ENCODE data around the gene CACNA1I. TPM values are rescaled to one million over a fixed set of nuclear protein-coding genes. Genes with fewer than 3 reads are reported as not detected.

The CACNA1I gene
- total RNA-seq, 1 donor from 2014 or later: 0.11 TPM

DNA sequence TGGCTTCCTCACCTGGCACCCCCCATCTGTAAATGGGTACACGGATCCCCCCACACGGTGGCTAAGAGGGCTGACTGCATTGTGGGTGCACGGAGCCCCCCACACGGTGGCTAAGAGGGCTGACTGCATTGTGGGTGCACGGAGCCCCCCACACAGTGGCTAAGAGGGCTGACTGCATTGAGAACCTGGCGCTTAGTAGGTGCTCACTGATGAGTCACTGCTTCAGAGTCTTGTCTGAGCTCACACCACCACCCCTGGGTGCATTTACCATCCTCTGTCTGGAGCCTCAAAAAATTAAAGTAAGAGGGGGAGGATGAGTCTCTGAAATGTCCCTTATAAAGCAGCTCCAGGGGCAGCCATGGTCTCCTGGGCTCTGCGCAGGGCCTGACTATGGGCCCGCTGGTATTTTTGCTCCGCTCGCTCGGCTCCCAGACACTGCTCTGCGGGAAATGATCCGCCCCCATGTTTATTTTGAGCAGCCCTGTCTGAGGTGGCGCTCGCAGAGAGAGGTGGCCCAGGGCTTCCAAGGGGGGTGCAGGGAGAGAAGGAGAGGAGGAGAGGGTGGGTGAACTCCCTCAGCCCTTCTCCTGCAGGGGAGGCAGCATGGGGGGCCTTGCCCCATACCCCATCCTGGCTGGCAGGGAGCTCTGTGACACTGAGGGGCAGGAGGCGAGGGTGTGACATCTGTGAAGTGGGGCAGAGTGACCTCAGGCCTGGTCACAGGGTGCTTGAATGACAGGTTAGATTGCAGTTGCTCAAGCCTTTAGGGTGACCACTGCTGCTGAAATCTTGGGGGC is 82.6 kb downstream of the CACNA1I start:
- no peaks in the 10 kb centered on the region for H3K79me2 ChIP-seq (ENCODE audit: low read depth)
- H3K9ac ChIP-seq: no peak overlapping the region
- no peak overlapping the region for H2AFZ ChIP-seq (replicated peaks)
- peaks cover 13% of the 10 kb centered on the region for H3K4me1 Mint-ChIP-seq
- H3K36me3 Mint-ChIP-seq: no peaks in the 10 kb centered on the region
- no peak overlapping the region for H3K4me2 ChIP-seq
- no peak overlapping the region for H3K27ac ChIP-seq
- DNase-seq (ENCODE audit: low spot score): no peak
- peaks cover 11% of the 10 kb centered on the region for H3K27me3 Mint-ChIP-seq (ENCODE audit: insufficient read depth, low read depth)
- no peaks in the 10 kb centered on the region for H3K9me3 ChIP-seq (ENCODE audit: low read depth)
- H3K36me3 ChIP-seq: no peaks in the 10 kb centered on the region
- no peaks in the 10 kb centered on the region for H3K9me3 Mint-ChIP-seq
- TF ChIP-seq EZH2 (IDR thresholded peaks at IDR 0.05) (no peak), EZH2phosphoT487 (IDR thresholded peaks at IDR 0.05) (no peak), CTCF (IDR thresholded peaks at IDR 0.05) (no peak)
- no peak overlapping the region for H3K4me3 Mint-ChIP-seq
- H3K27me3 ChIP-seq: peaks cover 29% of the 10 kb centered on the region
- H3F3A ChIP-seq (ENCODE audit: low read depth): no peaks in the 10 kb centered on the region
- no peak overlapping the region for H3K4me3 ChIP-seq
- H4K20me1 ChIP-seq (ENCODE audit: low read depth): no peaks in the 10 kb centered on the region
- H3K27ac Mint-ChIP-seq: no peak overlapping the region
- H3K4me1 ChIP-seq: no peaks in the 10 kb centered on the region

DNA sequence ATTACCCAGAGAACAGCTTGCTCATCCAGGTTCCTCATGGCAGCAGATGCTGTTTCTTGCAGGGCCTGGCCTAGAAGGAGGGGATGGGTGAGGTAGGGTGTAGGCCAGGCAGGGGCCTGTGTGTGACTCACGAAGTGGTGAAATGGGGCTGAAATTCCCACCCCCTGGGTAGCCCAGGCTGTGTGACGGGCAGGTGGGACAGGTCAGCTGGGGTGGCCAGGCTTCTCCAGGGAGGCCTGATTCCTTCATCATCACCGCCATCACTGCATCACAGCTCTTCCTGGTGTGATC is 83.2 kb downstream of the CACNA1I start:
- Histone ChIP-seq H3F3A (ENCODE audit: low read depth) (no peaks in the 10 kb centered on the region), H3K9ac (no peak overlapping the region), H3K79me2 (ENCODE audit: low read depth) (no peaks in the 10 kb centered on the region), H3K4me1 (no peaks in the 10 kb centered on the region), H4K20me1 (ENCODE audit: low read depth) (no peaks in the 10 kb centered on the region), H3K9me3 (ENCODE audit: low read depth) (no peaks in the 10 kb centered on the region), H3K36me3 (no peaks in the 10 kb centered on the region), H3K4me2 (no peak overlapping the region), H3K4me3 (no peak overlapping the region), H2AFZ (replicated peaks) (no peak overlapping the region), H3K27ac (no peak overlapping the region), H3K27me3 (peaks cover 35% of the 10 kb centered on the region)
- no peak for DNase-seq (ENCODE audit: low spot score)
- peaks cover 16% of the 10 kb centered on the region for H3K27me3 Mint-ChIP-seq (ENCODE audit: insufficient read depth, low read depth)
- no peak overlapping the region for H3K4me3 Mint-ChIP-seq
- no peaks in the 10 kb centered on the region for H3K9me3 Mint-ChIP-seq
- H3K4me1 Mint-ChIP-seq: peaks cover 13% of the 10 kb centered on the region
- H3K36me3 Mint-ChIP-seq: no peaks in the 10 kb centered on the region
- TF ChIP-seq EZH2 (IDR thresholded peaks at IDR 0.05) (no peak), EZH2phosphoT487 (IDR thresholded peaks at IDR 0.05) (no peak), CTCF (IDR thresholded peaks at IDR 0.05) (no peak)
- no peak overlapping the region for H3K27ac Mint-ChIP-seq

- Histone ChIP-seq H3K9me3 (ENCODE audit: low read depth) (no peaks in the 10 kb centered on the region), H3K4me3 (no peak overlapping the region), H3K4me1 (no peaks in the 10 kb centered on the region), H3K79me2 (ENCODE audit: low read depth) (no peaks in the 10 kb centered on the region), H3K4me2 (no peak overlapping the region), H3F3A (ENCODE audit: low read depth) (no peaks in the 10 kb centered on the region), H3K36me3 (no peaks in the 10 kb centered on the region), H2AFZ (replicated peaks) (no peak overlapping the region), H3K27ac (no peak overlapping the region), H4K20me1 (ENCODE audit: low read depth) (no peaks in the 10 kb centered on the region), H3K27me3 (peaks cover 41% of the 10 kb centered on the region), H3K9ac (no peak overlapping the region)
- no peaks in the 10 kb centered on the region for H3K36me3 Mint-ChIP-seq
- H3K4me3 Mint-ChIP-seq: no peak overlapping the region
- peaks cover 16% of the 10 kb centered on the region for H3K27me3 Mint-ChIP-seq (ENCODE audit: insufficient read depth, low read depth)
- H3K4me1 Mint-ChIP-seq: peaks cover 10% of the 10 kb centered on the region
- no peak for TF ChIP-seq CTCF (IDR thresholded peaks at IDR 0.05)
- TF ChIP-seq EZH2phosphoT487 (IDR thresholded peaks at IDR 0.05): no peak
- no peak for TF ChIP-seq EZH2 (IDR thresholded peaks at IDR 0.05)
- DNase-seq (ENCODE audit: low spot score): no peak
- no peaks in the 10 kb centered on the region for H3K9me3 Mint-ChIP-seq
- peak overlapping the region; percentile 83 for H3K27ac Mint-ChIP-seq
Observed at GRCh38 chr22:39654131-39654926, 83.8 kb downstream of the CACNA1I start.
